H1 (cell line): ENCODE measurements around the gene CHCHD6. TPM values are rescaled to one million over a fixed set of nuclear protein-coding genes. Genes with fewer than 3 reads are reported as not detected.

Experiments used
- CTCF ChIA-PET: fragments of 300-600 bp; sonication (Branson Sonifier 250); formaldehyde crosslinking; loops from one replicate; lab custom pipeline; 2021; ENCODE audit not compliant: partially characterized antibody; lab: Charles Lee
- POLR2A ChIA-PET: fragments of 300-600 bp; sonication (Branson Sonifier 250); formaldehyde crosslinking; loops from one replicate; lab custom pipeline; 2021; ENCODE audit warnings: inconsistent platforms; ENCODE audit not compliant: partially characterized antibody; lab: Charles Lee
- DNase-seq, 2 experiments: peaks; one replicate each; pipeline versions ENCODE4 v3.0.0 to v3.0.0-alpha.2; 2010 to 2022; ENCODE audit warnings: low spot score in 2 of 2, low read depth in 1 of 2, mixed read lengths in 1 of 2
- FAIRE-seq: peaks from 2 replicates; lab custom pipeline; 2011; peaks lifted over from hg19 to GRCh38; lab: Jason Lieb, UNC
- H2AFZ ChIP-seq: 2 replicates; pipeline ENCODE4 v1.8.1; 2012; ENCODE audit warnings: low read length, inconsistent platforms
- H2AK5ac ChIP-seq: 2 replicates; pipeline ENCODE4 v1.6.1; 2013; ENCODE audit warnings: low read depth, low read length
- H2BK120ac ChIP-seq: replicated peaks from 2 replicates; pipeline ENCODE3; 2013; ENCODE audit warnings: low read depth, low read length, inconsistent platforms
- H2BK12ac ChIP-seq: 2 replicates; pipeline ENCODE4 v1.6.1; 2013; ENCODE audit warnings: low read depth, low read length
- H2BK15ac ChIP-seq: 2 replicates; pipeline ENCODE4 v1.6.1; 2013; ENCODE audit warnings: low read length
- H2BK20ac ChIP-seq: 2 replicates; pipeline ENCODE4 v1.6.1; 2013; ENCODE audit warnings: low read length
- H2BK5ac ChIP-seq: 2 replicates; pipeline ENCODE4 v1.6.1; 2013; ENCODE audit warnings: low read depth, low read length
- H3K14ac ChIP-seq: 2 replicates; pipeline ENCODE4 v1.6.1; 2013; ENCODE audit warnings: inconsistent platforms; ENCODE audit not compliant: insufficient read length
- H3K18ac ChIP-seq: 2 replicates; pipeline ENCODE4 v1.6.1; 2013; ENCODE audit warnings: low read length; ENCODE audit errors: extremely low read depth
- H3K23ac ChIP-seq: 2 replicates; pipeline ENCODE4 v1.6.1; 2013; ENCODE audit warnings: inconsistent platforms; ENCODE audit not compliant: insufficient read length
- H3K23me2 ChIP-seq: 2 replicates; pipeline ENCODE4 v1.6.1; 2013; ENCODE audit warnings: low read depth, low read length
- H3K27ac ChIP-seq: 2 replicates; pipeline ENCODE4 v1.6.1; 2011; ENCODE audit warnings: low read depth, low read length, inconsistent platforms
- H3K27me3 ChIP-seq, 4 experiments: replicated peaks in 1 of 4; 1 replicate in 1 of 4; 2 replicates in 3 of 4; pipeline versions ENCODE4 v1.6.1 to v1.8.1; 2011 to 2013; ENCODE audit warnings: low read length in 3 of 4, mild to moderate bottlenecking in 3 of 4, inconsistent platforms in 2 of 4, mixed read lengths in 2 of 4, moderate library complexity in 1 of 4; ENCODE audit not compliant: control insufficient read depth in 3 of 4, insufficient read depth in 3 of 4; ENCODE audit errors: extremely low read depth in 1 of 4
- H3K36me3 ChIP-seq, 4 experiments: 2 replicates each; pipeline versions ENCODE4 v1.6.1 to v1.8.1; 2011 to 2013; ENCODE audit warnings: mild to moderate bottlenecking in 4 of 4, low read length in 3 of 4, moderate library complexity in 2 of 4, control low read depth in 1 of 4, inconsistent platforms in 1 of 4; ENCODE audit not compliant: insufficient read depth in 4 of 4, control insufficient read depth in 2 of 4
- H3K4ac ChIP-seq: replicated peaks from 2 replicates; pipeline ENCODE3; 2013; ENCODE audit warnings: low read length, low read depth, mixed read lengths, inconsistent platforms; ENCODE audit not compliant: insufficient read length
- H3K4me1 ChIP-seq, 4 experiments: replicated peaks in 1 of 4; 1 replicate in 1 of 4; 2 replicates in 3 of 4; pipeline versions ENCODE4 v1.6.1 to v1.8.1; 2011 to 2013; ENCODE audit warnings: low read length in 3 of 4, inconsistent platforms in 2 of 4, mixed read lengths in 1 of 4; ENCODE audit not compliant: insufficient read depth in 4 of 4, control insufficient read depth in 3 of 4
- H3K4me2 ChIP-seq, 2 experiments: 2 replicates each; pipeline versions ENCODE4 v1.6.1 to v1.8.1; 2011 to 2013; ENCODE audit warnings: low read depth in 2 of 2, low read length in 2 of 2, control low read depth in 1 of 2, inconsistent platforms in 1 of 2, mild to moderate bottlenecking in 1 of 2; ENCODE audit not compliant: insufficient read depth in 1 of 2
- H3K4me3 ChIP-seq, 4 experiments: fragments of 200-600, 300-600 bp in 1 of 4; sonication (generic), shearing (Covaris generic), sonication (Bioruptor Twin) in 1 of 4; 2 replicates each; pipeline versions ENCODE4 v1.5.1 to v1.8.1; 2011 to 2016; ENCODE audit warnings: low read length in 4 of 4, low read depth in 3 of 4, control low read depth in 2 of 4, inconsistent platforms in 2 of 4, mild to moderate bottlenecking in 2 of 4, mixed read lengths in 1 of 4, moderate library complexity in 1 of 4; ENCODE audit not compliant: insufficient read depth in 2 of 4; ENCODE audit errors: extremely low read depth in 1 of 4
- H3K56ac ChIP-seq: replicated peaks from 2 replicates; pipeline ENCODE3; 2013; ENCODE audit warnings: low read depth, mild to moderate bottlenecking, mixed read lengths, low read length, inconsistent platforms; ENCODE audit not compliant: insufficient read length
- H3K79me1 ChIP-seq: 2 replicates; pipeline ENCODE4 v1.6.1; 2013; ENCODE audit warnings: low read depth, low read length, control low read depth
- H3K79me2 ChIP-seq, 2 experiments: 2 replicates each; pipeline versions ENCODE4 v1.6.1 to v1.8.1; 2012 to 2013; ENCODE audit warnings: low read length in 2 of 2, mild to moderate bottlenecking in 2 of 2, inconsistent platforms in 1 of 2; ENCODE audit not compliant: insufficient read depth in 2 of 2, control insufficient read depth in 1 of 2
- H3K9ac ChIP-seq, 4 experiments: replicated peaks in 1 of 4; 1 replicate in 1 of 4; 2 replicates in 3 of 4; pipeline versions ENCODE4 v1.6.1 to v1.8.1; 2011 to 2013; ENCODE audit warnings: low read depth in 3 of 4, low read length in 3 of 4, control low read depth in 2 of 4, mild to moderate bottlenecking in 2 of 4, moderate library complexity in 2 of 4, inconsistent platforms in 1 of 4; ENCODE audit errors: extremely low read depth in 1 of 4
- H3K9me3 ChIP-seq, 2 experiments: 2 replicates each; pipeline versions ENCODE4 v1.6.1 to v1.8.1; 2012 to 2013; ENCODE audit warnings: mild to moderate bottlenecking in 2 of 2, moderate library complexity in 2 of 2, control low read depth in 1 of 2, inconsistent platforms in 1 of 2, low read depth in 1 of 2, low read length in 1 of 2, mixed read lengths in 1 of 2; ENCODE audit not compliant: insufficient read depth in 2 of 2
- H4K20me1 ChIP-seq, 2 experiments: replicated peaks in 1 of 2; 2 replicates each; pipeline versions ENCODE3 to v1.8.1; 2011 to 2013; ENCODE audit warnings: inconsistent platforms in 2 of 2, low read length in 2 of 2, mild to moderate bottlenecking in 1 of 2; ENCODE audit not compliant: insufficient read depth in 2 of 2, control insufficient read depth in 1 of 2
- H4K5ac ChIP-seq: 2 replicates; pipeline ENCODE4 v1.6.1; 2013; ENCODE audit warnings: low read length, low read depth, mixed read lengths, inconsistent platforms; ENCODE audit not compliant: insufficient read length
- H4K8ac ChIP-seq: 2 replicates; pipeline ENCODE4 v1.8.0; 2013; ENCODE audit warnings: mild to moderate bottlenecking, moderate library complexity, low read length, inconsistent platforms; ENCODE audit not compliant: insufficient read depth; ENCODE audit errors: extremely low read depth
- H4K91ac ChIP-seq: replicated peaks from 2 replicates; pipeline ENCODE3; 2013; ENCODE audit warnings: low read length, mixed read lengths, inconsistent platforms; ENCODE audit not compliant: insufficient read length
- CBX5 ChIP-seq: fragments of 300-800, 300-1000 bp; sonication (generic); IDR thresholded peaks from 2 replicates; pipeline ENCODE4 v1.7.1; 2016; ENCODE audit warnings: antibody characterized with exemption, low read length, low read depth
- SP1 ChIP-seq: IDR thresholded peaks from 2 replicates; pipeline ENCODE4 v1.6.1; 2011; ENCODE audit warnings: low read depth, low read length
- TEAD4 ChIP-seq: IDR thresholded peaks from 2 replicates; pipeline ENCODE4 v1.6.1; 2012; ENCODE audit warnings: low read depth, low read length, inconsistent platforms, mixed read lengths
- YY1 ChIP-seq: IDR thresholded peaks from 2 replicates; pipeline ENCODE4 v1.6.1; 2011; ENCODE audit warnings: low read depth, mild to moderate bottlenecking, low read length
- whole genome bisulfite sequencing, 2 experiments: shearing (Covaris generic) in 1 of 2; methylation state at CpG; one replicate each; pipeline versions ENCODE4 v1.1.6 to v1.1.7; 2013 to 2015; ENCODE audit warnings: low lambda C conversion rate in 2 of 2, mixed read lengths in 2 of 2, inconsistent platforms in 1 of 2, low coverage in 1 of 2, missing lambda C conversion rate in 1 of 2; ENCODE audit not compliant: insufficient replicate concordance in 2 of 2, insufficient coverage in 1 of 2, insufficient read length in 1 of 2; ENCODE audit errors: extremely low coverage in 1 of 2, missing lambda C conversion rate in 1 of 2; 5-methylcytosine and 5-hydroxymethylcytosine counted together
- polyA plus RNA-seq, 7 experiments: library from polyadenylated mRNA; depleted of rRNA in 3 of 7; stranded (reverse) in 5 of 7; unstranded in 2 of 7; fragments of >200 nt in 5 of 7; fragments of 200-250 nt in 2 of 7; gene quantifications; 1 replicate in 5 of 7; 2 replicates in 1 of 7; 4 replicates in 1 of 7; pipeline versions ENCODE4 v1.2.1 to v1.2.3, GENCODE V29; 2011 to 2013; ENCODE audit warnings: missing spikeins in 2 of 7, mixed read lengths in 2 of 7
- total RNA-seq: library from RNA; stranded (reverse); fragmentation: NEBNext Ultra II Directional; extraction: Animal tissue kit (Norgen Biotek cat#: 25700); gene quantifications from 2 replicates; pipeline ENCODE4 v1.2.1, GENCODE V29; 2021
- TF ChIP-seq, protein P1 (sequence below), 3 experiments: IDR thresholded peaks; 1 replicate in 2 of 3; 2 replicates in 1 of 3; pipeline versions ENCODE4 v1.5.1 to v1.6.1; 2011; ENCODE audit warnings: low read length in 3 of 3, mild to moderate bottlenecking in 3 of 3, inconsistent platforms in 2 of 3, low read depth in 1 of 3, moderate library complexity in 1 of 3; ENCODE audit not compliant: insufficient read depth in 1 of 3; ENCODE audit errors: control extremely low read depth in 1 of 3

The CHCHD6 gene
- total and polyA plus RNA-seq, 2 of the 8 experiments (the other 6 are each of a cell fraction or from before 2014, with no cell fraction given) = 32.4 to 37.6 TPM

DNA sequence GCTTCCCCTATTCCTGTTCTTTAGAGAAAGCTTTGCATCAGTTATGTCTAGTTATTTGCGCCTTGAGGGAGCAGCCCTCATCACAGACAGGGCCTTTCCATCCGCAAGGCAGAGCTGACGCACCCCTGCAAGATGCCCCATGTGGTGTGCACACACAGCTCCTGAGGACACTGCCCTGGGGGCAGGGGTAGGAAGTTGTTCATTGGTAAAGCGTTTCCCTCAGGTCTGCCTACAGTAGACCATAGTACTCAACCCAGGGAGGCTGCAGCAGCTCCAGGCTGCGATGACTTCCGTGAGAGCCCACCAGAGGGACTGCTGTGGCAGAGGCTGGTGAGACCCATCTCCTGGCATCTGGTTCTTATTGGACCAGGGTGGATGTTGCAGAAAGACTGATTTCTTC is 223.8 kb downstream of the CHCHD6 start:
- H4K91ac ChIP-seq = no peak overlapping the region
- no peak overlapping the region for H2BK15ac ChIP-seq
- H4K8ac ChIP-seq = no peak overlapping the region
- H3K27ac ChIP-seq = no peak overlapping the region
- no peak for TF ChIP-seq CBX5
- TF ChIP-seq, protein P1, sequence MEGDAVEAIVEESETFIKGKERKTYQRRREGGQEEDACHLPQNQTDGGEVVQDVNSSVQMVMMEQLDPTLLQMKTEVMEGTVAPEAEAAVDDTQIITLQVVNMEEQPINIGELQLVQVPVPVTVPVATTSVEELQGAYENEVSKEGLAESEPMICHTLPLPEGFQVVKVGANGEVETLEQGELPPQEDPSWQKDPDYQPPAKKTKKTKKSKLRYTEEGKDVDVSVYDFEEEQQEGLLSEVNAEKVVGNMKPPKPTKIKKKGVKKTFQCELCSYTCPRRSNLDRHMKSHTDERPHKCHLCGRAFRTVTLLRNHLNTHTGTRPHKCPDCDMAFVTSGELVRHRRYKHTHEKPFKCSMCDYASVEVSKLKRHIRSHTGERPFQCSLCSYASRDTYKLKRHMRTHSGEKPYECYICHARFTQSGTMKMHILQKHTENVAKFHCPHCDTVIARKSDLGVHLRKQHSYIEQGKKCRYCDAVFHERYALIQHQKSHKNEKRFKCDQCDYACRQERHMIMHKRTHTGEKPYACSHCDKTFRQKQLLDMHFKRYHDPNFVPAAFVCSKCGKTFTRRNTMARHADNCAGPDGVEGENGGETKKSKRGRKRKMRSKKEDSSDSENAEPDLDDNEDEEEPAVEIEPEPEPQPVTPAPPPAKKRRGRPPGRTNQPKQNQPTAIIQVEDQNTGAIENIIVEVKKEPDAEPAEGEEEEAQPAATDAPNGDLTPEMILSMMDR (IDR thresholded peaks at IDR 0.05; ENCODE audit: control extremely low read depth in 1 of 3, insufficient read depth in 1 of 3, low read depth in 1 of 3, low read length in 3 of 3) = peak in 1 of 3 experiments; percentile 19; a peak in 1 of 4 replicates
- TF ChIP-seq TEAD4 = no peak
- no peak for TF ChIP-seq YY1
- TF ChIP-seq SP1 = no peak
- H3K79me1 ChIP-seq = no peaks in the 10 kb centered on the region
- no peak overlapping the region for H3K4me2 ChIP-seq
- no peak overlapping the region for H2BK5ac ChIP-seq
- no peak overlapping the region for H2BK120ac ChIP-seq
- FAIRE-seq = no peak
- H3K23me2 ChIP-seq = no peaks in the 10 kb centered on the region
- ChIA-PET POLR2A (no interaction called here), CTCF (interaction anchor here (0.6 to 2.1 kb wide), 14 partner anchors 10 to 176 kb away, joined by 3 to 6 read pairs (median 3); no protein-coding TSS in a partner anchor)
- H3K18ac ChIP-seq = no peak overlapping the region
- H3K14ac ChIP-seq = no peak overlapping the region
- H3K4me3 ChIP-seq = no peak overlapping the region
- H3K79me2 ChIP-seq = no peaks in the 10 kb centered on the region
- H3K9me3 ChIP-seq = no peaks in the 10 kb centered on the region
- H3K4me1 ChIP-seq = no peaks in the 10 kb centered on the region; a peak in 1 of 7 replicates
- H3K4ac ChIP-seq = no peak overlapping the region
- DNase-seq = no peak
- no peak overlapping the region for H3K9ac ChIP-seq
- 91% methylated on average over 6 of the region's 6 CpGs; no CpG with 5 or more reads in 1 of the 2 experiments for WGBS, 2 experiments
- H3K27me3 ChIP-seq = no peaks in the 10 kb centered on the region
- H2AFZ ChIP-seq = no peak overlapping the region
- no peaks in the 10 kb centered on the region for H4K20me1 ChIP-seq
- H2AK5ac ChIP-seq = no peak overlapping the region
- no peaks in the 10 kb centered on the region for H3K36me3 ChIP-seq
- no peak overlapping the region for H3K56ac ChIP-seq
- no peak overlapping the region for H4K5ac ChIP-seq
- no peak overlapping the region for H3K23ac ChIP-seq
- no peak overlapping the region for H2BK12ac ChIP-seq
- no peak overlapping the region for H2BK20ac ChIP-seq
